ENCODE measurements around the gene TOR1A.

GRCh38 chr9:129860653-129861446, 36.9 kb upstream of the TOR1A start:
- no peak for TF ChIP-seq POLR2AphosphoS5 (IDR thresholded peaks at IDR 0.05; ENCODE audit: borderline replicate concordance, low read depth, low read length)
- no peak for TF ChIP-seq EZH2 (IDR thresholded peaks at IDR 0.05)

All from SK-N-MC (cell line).